ENCODE data around the gene CLCN4. TPM values are rescaled to one million over a fixed set of nuclear protein-coding genes. Genes with fewer than 3 reads are reported as not detected.

CLCN4 gene
- total RNA-seq, 2 experiments from 2014 or later: not detected

- Mint-ChIP-seq H3K9me3 (no peaks in the 10 kb centered on the region), H3K27me3 (ENCODE audit: low read depth) (no peaks in the 10 kb centered on the region), H3K4me3 (no peak overlapping the region), H3K4me1 (ENCODE audit: low read depth) (no peaks in the 10 kb centered on the region), H3K27ac (no peak overlapping the region), H3K36me3 (ENCODE audit: low read depth) (no peaks in the 10 kb centered on the region)
- CTCF ChIA-PET: no interaction called here
- no peak for DNase-seq
- intact Hi-C loops (cut with micrococcal nuclease): no loop called here
Observed at GRCh38 chrX:10133980-10134676, 22.6 kb upstream of the CLCN4 start.

GRCh38 chrX:10134921-10135320, 21.9 kb upstream of the CLCN4 start:
- H3K27me3 Mint-ChIP-seq (ENCODE audit: low read depth): no peaks in the 10 kb centered on the region
- intact Hi-C loops (cut with micrococcal nuclease): no loop called here
- no peaks in the 10 kb centered on the region for H3K4me1 Mint-ChIP-seq (ENCODE audit: low read depth)
- no peaks in the 10 kb centered on the region for H3K36me3 Mint-ChIP-seq (ENCODE audit: low read depth)
- H3K9me3 Mint-ChIP-seq: no peaks in the 10 kb centered on the region
- no peak overlapping the region for H3K4me3 Mint-ChIP-seq
- H3K27ac Mint-ChIP-seq: no peak overlapping the region
- no peak for DNase-seq
- CTCF ChIA-PET: no interaction called here

GRCh38 chrX:10135561-10136399, 21.0 kb upstream of the CLCN4 start:
- no peak overlapping the region for H3K27ac Mint-ChIP-seq
- CTCF ChIA-PET: no interaction called here

GRCh38 chrX:10138726-10139125, 18.0 kb upstream of the CLCN4 start:
- CTCF ChIA-PET: no interaction called here
- H3K36me3 Mint-ChIP-seq (ENCODE audit: low read depth): peaks cover 3% of the 10 kb centered on the region
- no peaks in the 10 kb centered on the region for H3K4me1 Mint-ChIP-seq (ENCODE audit: low read depth)
- H3K9me3 Mint-ChIP-seq: no peaks in the 10 kb centered on the region
- H3K4me3 Mint-ChIP-seq: no peak overlapping the region
- no peak for DNase-seq
- no peaks in the 10 kb centered on the region for H3K27me3 Mint-ChIP-seq (ENCODE audit: low read depth)
- intact Hi-C loops (cut with micrococcal nuclease): no loop called here
- no peak overlapping the region for H3K27ac Mint-ChIP-seq

More at GRCh38 chrX:10135561-10136399, 21.0 kb upstream of the CLCN4 start:
- H3K4me1 Mint-ChIP-seq (ENCODE audit: low read depth): no peaks in the 10 kb centered on the region
- intact Hi-C loops (cut with micrococcal nuclease): no loop called here
- no peak overlapping the region for H3K4me3 Mint-ChIP-seq
- no peaks in the 10 kb centered on the region for H3K36me3 Mint-ChIP-seq (ENCODE audit: low read depth)
- H3K27me3 Mint-ChIP-seq (ENCODE audit: low read depth): no peaks in the 10 kb centered on the region
- DNase-seq: no peak
- no peaks in the 10 kb centered on the region for H3K9me3 Mint-ChIP-seq

- Mint-ChIP-seq H3K9me3 (no peaks in the 10 kb centered on the region), H3K4me1 (ENCODE audit: low read depth) (no peaks in the 10 kb centered on the region), H3K27me3 (ENCODE audit: low read depth) (no peaks in the 10 kb centered on the region), H3K36me3 (ENCODE audit: low read depth) (peaks cover 3% of the 10 kb centered on the region), H3K27ac (no peak overlapping the region), H3K4me3 (no peak overlapping the region)
- intact Hi-C loops (cut with micrococcal nuclease): no loop called here
- no peak for DNase-seq
- CTCF ChIA-PET: no interaction called here
Observed at GRCh38 chrX:10140264-10140663, 16.5 kb upstream of the CLCN4 start.

- DNase-seq: no peak
- Mint-ChIP-seq H3K36me3 (ENCODE audit: low read depth) (peaks cover 7% of the 10 kb centered on the region), H3K9me3 (no peaks in the 10 kb centered on the region), H3K27me3 (ENCODE audit: low read depth) (no peaks in the 10 kb centered on the region), H3K27ac (no peak overlapping the region), H3K4me1 (ENCODE audit: low read depth) (no peaks in the 10 kb centered on the region), H3K4me3 (no peak overlapping the region)
- CTCF ChIA-PET: interaction anchor here (0.6 kb wide), 1 partner anchor 144 kb away, joined by 7 read pairs; no protein-coding TSS in a partner anchor
- intact Hi-C loops (cut with micrococcal nuclease): no loop called here
Observed at GRCh38 chrX:10142041-10142599, 14.7 kb upstream of the CLCN4 start.

GRCh38 chrX:10143071-10143983, 13.4 kb upstream of the CLCN4 start:
- DNase-seq: no peak
- peaks cover 7% of the 10 kb centered on the region for H3K36me3 Mint-ChIP-seq (ENCODE audit: low read depth)
- no peaks in the 10 kb centered on the region for H3K9me3 Mint-ChIP-seq
- no peak overlapping the region for H3K27ac Mint-ChIP-seq
- H3K27me3 Mint-ChIP-seq (ENCODE audit: low read depth): no peaks in the 10 kb centered on the region
- intact Hi-C loops (cut with micrococcal nuclease): no loop called here
- no peak overlapping the region for H3K4me3 Mint-ChIP-seq
- H3K4me1 Mint-ChIP-seq (ENCODE audit: low read depth): no peaks in the 10 kb centered on the region
- CTCF ChIA-PET: interaction anchor here (0.6 kb wide), 1 partner anchor 145 kb away, joined by 7 read pairs; no protein-coding TSS in a partner anchor

- CTCF ChIA-PET: interaction anchor here (0.7 kb wide), 1 partner anchor 43 kb away, joined by 3 read pairs; no protein-coding TSS in a partner anchor
- H3K27ac Mint-ChIP-seq: no peak overlapping the region
- no peak for DNase-seq
- intact Hi-C loops (cut with micrococcal nuclease): no loop called here
- H3K4me3 Mint-ChIP-seq: no peak overlapping the region
- no peaks in the 10 kb centered on the region for H3K27me3 Mint-ChIP-seq (ENCODE audit: low read depth)
- no peaks in the 10 kb centered on the region for H3K4me1 Mint-ChIP-seq (ENCODE audit: low read depth)
- no peaks in the 10 kb centered on the region for H3K9me3 Mint-ChIP-seq
- peaks cover 7% of the 10 kb centered on the region for H3K36me3 Mint-ChIP-seq (ENCODE audit: low read depth)
Observed at GRCh38 chrX:10146346-10146745, 10.4 kb upstream of the CLCN4 start.

- intact Hi-C loops (cut with micrococcal nuclease): no loop called here
- H3K9me3 Mint-ChIP-seq: no peaks in the 10 kb centered on the region
- no peak overlapping the region for H3K4me3 Mint-ChIP-seq
- H3K4me1 Mint-ChIP-seq (ENCODE audit: low read depth): peaks cover 3% of the 10 kb centered on the region
- DNase-seq: no peak
- H3K36me3 Mint-ChIP-seq (ENCODE audit: low read depth): no peaks in the 10 kb centered on the region
- H3K27me3 Mint-ChIP-seq (ENCODE audit: low read depth): peaks cover 12% of the 10 kb centered on the region
- CTCF ChIA-PET: interaction anchor here (0.6 kb wide), 1 partner anchor 36 kb away, joined by 3 read pairs; no protein-coding TSS in a partner anchor
- H3K27ac Mint-ChIP-seq: no peak overlapping the region
Observed at GRCh38 chrX:10152086-10152485, 4.7 kb upstream of the CLCN4 start.

GRCh38 chrX:10155137-10155536, 1.6 kb upstream of the CLCN4 start:
- CTCF ChIA-PET: no interaction called here
- H3K4me3 Mint-ChIP-seq: no peak overlapping the region
- H3K9me3 Mint-ChIP-seq: no peaks in the 10 kb centered on the region

GRCh38 chrX:10157032-10157341, 212 bp downstream of the CLCN4 start:
- Mint-ChIP-seq H3K9me3 (no peaks in the 10 kb centered on the region), H3K4me3 (no peak overlapping the region), H3K4me1 (ENCODE audit: low read depth) (peaks cover 9% of the 10 kb centered on the region), H3K27ac (no peak overlapping the region), H3K36me3 (ENCODE audit: low read depth) (no peaks in the 10 kb centered on the region), H3K27me3 (ENCODE audit: low read depth) (peaks cover 38% of the 10 kb centered on the region)
- intact Hi-C loops (cut with micrococcal nuclease): no loop called here
- DNase-seq: no peak
- CTCF ChIA-PET: interaction anchor here (1.1 kb wide), 2 partner anchors 37 to 284 kb away, joined by 3 to 5 read pairs; no protein-coding TSS in a partner anchor

More at GRCh38 chrX:10155137-10155536, 1.6 kb upstream of the CLCN4 start:
- Mint-ChIP-seq H3K4me1 (ENCODE audit: low read depth) (peaks cover 9% of the 10 kb centered on the region), H3K27ac (no peak overlapping the region), H3K36me3 (ENCODE audit: low read depth) (no peaks in the 10 kb centered on the region), H3K27me3 (ENCODE audit: low read depth) (peaks cover 28% of the 10 kb centered on the region)
- DNase-seq: no peak
- intact Hi-C loops (cut with micrococcal nuclease): no loop called here

- Mint-ChIP-seq H3K27ac (no peak overlapping the region), H3K4me1 (ENCODE audit: low read depth) (peaks cover 9% of the 10 kb centered on the region), H3K9me3 (no peaks in the 10 kb centered on the region), H3K4me3 (no peak overlapping the region), H3K36me3 (ENCODE audit: low read depth) (no peaks in the 10 kb centered on the region), H3K27me3 (ENCODE audit: low read depth) (peaks cover 38% of the 10 kb centered on the region)
- CTCF ChIA-PET: interaction anchor here (1.1 kb wide), 1 partner anchor 37 kb away, joined by 5 read pairs; no protein-coding TSS in a partner anchor
- no peak for DNase-seq
- intact Hi-C loops (cut with micrococcal nuclease): no loop called here
Observed at GRCh38 chrX:10157543-10157942, 768 bp downstream of the CLCN4 start.
